Psoas muscle (tissue), 8 donors: ENCODE measurements around the gene GP5. TPM values are rescaled to one million over a fixed set of nuclear protein-coding genes. Genes with fewer than 3 reads are reported as not detected.

ENCODE experiments used
- ATAC-seq, 4 donors: fragments of 200-7000 bp; cut with Tn5 transposase; one replicate each; pipeline ENCODE4 v1.9.1; 2020; ENCODE audit warnings: moderate library complexity in 3 of 4, mild to moderate bottlenecking in 2 of 4
- DNase-seq, 2 donors: peaks; one replicate each; pipeline ENCODE4 v3.0.0-alpha.2; 2020
- H3K27ac ChIP-seq: fragments of 200-600 bp; one replicate; pipeline ENCODE4 v1.8.0; 2022
- H3K27me3 ChIP-seq, 3 donors: fragments of 200-600 bp in 1 of 3; one replicate each; pipeline versions ENCODE4 v1.6.1 to v1.8.0; 2013 to 2022; ENCODE audit warnings: low read length in 2 of 3, mild to moderate bottlenecking in 2 of 3, moderate library complexity in 1 of 3; ENCODE audit not compliant: insufficient read depth in 3 of 3
- H3K36me3 ChIP-seq, 2 donors: fragments of 200-600 bp in 1 of 2; one replicate each; pipeline versions ENCODE4 v1.6.1 to v1.8.0; 2013 to 2022; ENCODE audit warnings: low read depth in 1 of 2, mild to moderate bottlenecking in 1 of 2, moderate library complexity in 1 of 2; ENCODE audit not compliant: insufficient read depth in 1 of 2
- H3K4me1 ChIP-seq: fragments of 200-600 bp; one replicate; pipeline ENCODE4 v1.8.0; 2022
- H3K4me3 ChIP-seq: fragments of 200-600 bp; one replicate; pipeline ENCODE4 v1.8.0; 2022; ENCODE audit warnings: mild to moderate bottlenecking
- H3K9me3 ChIP-seq: fragments of 200-600 bp; one replicate; pipeline ENCODE4 v1.8.0; 2022
- CTCF ChIP-seq: fragments of 200-600 bp; IDR thresholded peaks from one replicate; pipeline ENCODE4 v1.8.0; 2022; ENCODE audit warnings: antibody characterized with exemption
- WGBS, 3 donors: extraction: QIAGEN DNeasy Blood & Tissue Kit; methylation state at CpG; one replicate each; pipeline versions ENCODE4 v1.1.6 to v1.1.7; 2013; 5-methylcytosine and 5-hydroxymethylcytosine counted together
- intact Hi-C, 2 donors: fragments of 100-400 bp; cut with DNase I; formaldehyde crosslinking; loops; one replicate each; pipeline versions ENCODE4 v1.11.0 to v1.14.2; 2022
- polyA plus RNA-seq, 3 donors: library from polyadenylated mRNA; stranded (reverse); fragments of 200-250 nt; gene quantifications; one replicate each; pipeline ENCODE4 v1.2.3, GENCODE V29; 2013
- total RNA-seq, 4 donors: library from RNA; stranded (reverse); fragmentation: NEBNext Ultra II Directional in 2 of 4; extraction: Animal tissue kit (Norgen Biotek cat#: 25700) in 2 of 4; gene quantifications; one replicate each; pipeline versions ENCODE4 v1.2.1 to v1.2.4, GENCODE V29; 2021 to 2023
- donor health status: healthy with polysubstance abuse.
- donor health status: DM: no; HTN: no; CAD: no; lungs with moderate emphysema.
- donor health status: Bipolar disorder and iron deficiency.
- donor health status: healthy.
- donor health status: DM: yes; HTN: yes; CAD: no.
- donor health status: DM: no; HTN: no; CAD: no.
- donor health status: DM: no; HTN: no; CAD: no.
- donor health status: DM: yes; HTN: yes; CAD: no.

The GP5 gene
- total and polyA plus RNA-seq, 7 donors: 0.01 TPM; not detected in 6

GRCh38 chr3:194422188-194422587, 23.1 kb upstream of the GP5 start:
- Histone ChIP-seq H3K36me3 (peaks cover 5 to 89% of the 10 kb centered on the region in 2 donors), H3K27ac (no peak overlapping the region), H3K9me3 (no peaks in the 10 kb centered on the region), H3K4me3 (no peak overlapping the region), H3K27me3 (no peaks in the 10 kb centered on the region), H3K4me1 (no peaks in the 10 kb centered on the region)
- DNase-seq (no peak), ATAC-seq (no peak)
- intact Hi-C loops: no loop called here
- no peak for TF ChIP-seq CTCF

- no peaks in the 10 kb centered on the region for H3K4me1 ChIP-seq
- DNase-seq: no peak
- no peak overlapping the region for H3K4me3 ChIP-seq
- no peak for TF ChIP-seq CTCF
- H3K36me3 ChIP-seq: peaks cover 5 to 76% of the 10 kb centered on the region in 2 donors
- no peak overlapping the region for H3K27ac ChIP-seq
- H3K27me3 ChIP-seq: no peaks in the 10 kb centered on the region
- intact Hi-C loops: no loop called here
- 86 to 93% (median 92%) methylated on average over 2 of the region's 2 CpGs for WGBS, 3 donors
- no peak for ATAC-seq
- no peaks in the 10 kb centered on the region for H3K9me3 ChIP-seq
Measured at GRCh38 chr3:194418671-194419070, 19.6 kb upstream of the GP5 start.

- H3K4me3 ChIP-seq: no peak overlapping the region
- WGBS, 3 donors: 93 to 95% (median 95%) methylated on average over 7 of the region's 7 CpGs
- ATAC-seq (no peak), DNase-seq (no peak)
- H3K36me3 ChIP-seq: peaks cover 12 to 66% of the 10 kb centered on the region in 2 donors
- no peaks in the 10 kb centered on the region for H3K9me3 ChIP-seq
- no peak overlapping the region for H3K27ac ChIP-seq
- H3K27me3 ChIP-seq: no peaks in the 10 kb centered on the region
- no peaks in the 10 kb centered on the region for H3K4me1 ChIP-seq
- no peak for TF ChIP-seq CTCF
- intact Hi-C loops: no loop called here
Measured at GRCh38 chr3:194407423-194407822, 8.4 kb upstream of the GP5 start.

- no peak for TF ChIP-seq CTCF
- Histone ChIP-seq H3K9me3 (no peaks in the 10 kb centered on the region), H3K4me3 (no peak overlapping the region), H3K36me3 (peaks cover 8 to 51% of the 10 kb centered on the region in 2 donors), H3K27ac (no peak overlapping the region), H3K4me1 (no peaks in the 10 kb centered on the region), H3K27me3 (no peaks in the 10 kb centered on the region)
- intact Hi-C loops: loop anchor here (2.0 kb wide), 1 partner anchor 73 kb away; no protein-coding TSS in a partner anchor
- DNase-seq (no peak), ATAC-seq (no peak)
- 95 to 97% (median 97%) methylated on average over 2 of the region's 2 CpGs for WGBS, 3 donors
Measured at GRCh38 chr3:194405766-194406165, 6.7 kb upstream of the GP5 start.
